MM.1S (cell line): ENCODE measurements around the gene CCDC194.

Experiments
- DNase-seq: peaks from one replicate; pipeline ENCODE4 v3.0.0-alpha.2; 2015
- H2AFZ ChIP-seq: fragments of 300-600 bp; sonication (generic); 2 replicates; pipeline ENCODE4 v1.6.0; 2016; ENCODE audit warnings: antibody characterized with exemption, low read length
- H3F3A ChIP-seq: fragments of 300-600 bp; sonication (generic); 2 replicates; pipeline ENCODE4 v1.6.1; 2016; ENCODE audit warnings: mild to moderate bottlenecking, antibody characterized with exemption, low read length, moderate library complexity, mixed read lengths; ENCODE audit not compliant: insufficient read depth
- H3K27ac ChIP-seq: fragments of 300-600 bp; sonication (generic); 2 replicates; pipeline ENCODE4 v1.5.1; 2016; ENCODE audit warnings: mild to moderate bottlenecking, low read length
- H3K27me3 ChIP-seq: fragments of 300-600 bp; sonication (generic); replicated peaks from 2 replicates; pipeline ENCODE4 v1.6.0; 2016; ENCODE audit warnings: low read length; ENCODE audit not compliant: insufficient read depth
- H3K36me3 ChIP-seq: fragments of 300-600 bp; sonication (generic); replicated peaks from 2 replicates; pipeline ENCODE4 v1.6.1; 2016; ENCODE audit warnings: mild to moderate bottlenecking, low read length, mixed read lengths; ENCODE audit not compliant: insufficient read depth
- H3K4me1 ChIP-seq: fragments of 300-600 bp; sonication (generic); 2 replicates; pipeline ENCODE4 v1.6.1; 2016; ENCODE audit warnings: low read length, mixed read lengths
- H3K4me2 ChIP-seq: fragments of 300-600 bp; sonication (generic); 2 replicates; pipeline ENCODE4 v1.6.0; 2016; ENCODE audit warnings: low read depth, low read length
- H3K4me3 ChIP-seq: fragments of 300-600 bp; sonication (generic); 2 replicates; pipeline ENCODE4 v1.5.1; 2016; ENCODE audit warnings: low read length, mixed read lengths
- H3K79me2 ChIP-seq: fragments of 300-600 bp; sonication (generic); 2 replicates; pipeline ENCODE4 v1.6.1; 2016; ENCODE audit warnings: mixed run types, low read length, mixed read lengths
- H3K9ac ChIP-seq: fragments of 300-600 bp; sonication (generic); 2 replicates; pipeline ENCODE4 v1.6.1; 2016; ENCODE audit warnings: low read length, mixed read lengths
- H3K9me2 ChIP-seq: fragments of 300-600 bp; sonication (generic); replicated peaks from 2 replicates; pipeline ENCODE4 v1.6.1; 2016; ENCODE audit warnings: mild to moderate bottlenecking, low read length, mixed read lengths; ENCODE audit not compliant: insufficient read depth
- H3K9me3 ChIP-seq: fragments of 300-600 bp; sonication (generic); replicated peaks from 2 replicates; pipeline ENCODE4 v1.6.1; 2016; ENCODE audit warnings: mild to moderate bottlenecking, low read length, mixed read lengths; ENCODE audit not compliant: insufficient read depth
- H4K20me1 ChIP-seq: fragments of 300-600 bp; sonication (generic); 2 replicates; pipeline ENCODE4 v1.6.1; 2016; ENCODE audit warnings: mild to moderate bottlenecking, low read length, moderate library complexity, mixed read lengths; ENCODE audit not compliant: insufficient read depth
- EZH2 ChIP-seq: fragments of 300-600 bp; sonication (generic); optimal IDR thresholded peaks from 2 replicates; pipeline ENCODE3; 2017; ENCODE audit warnings: low read depth, mild to moderate bottlenecking, antibody characterized with exemption, low read length, mixed read lengths
- EZH2phosphoT487 ChIP-seq: fragments of 300-600 bp; sonication (generic); IDR thresholded peaks from 2 replicates; pipeline ENCODE4 v1.6.1; 2018; ENCODE audit warnings: antibody characterized with exemption, low read length
- TF ChIP-seq, protein P1 (sequence below): fragments of 300-600 bp; sonication (generic); IDR thresholded peaks from 2 replicates; pipeline ENCODE4 v1.5.1; 2016; ENCODE audit warnings: antibody characterized with exemption, low read length, mixed read lengths

CCDC194 gene

GRCh38 chr19:17414097-17414496 is 20.1 kb upstream of the CCDC194 start:
- H3K4me2 ChIP-seq = no peak overlapping the region

GRCh38 chr19:17411801-17412200 is 17.8 kb upstream of the CCDC194 start:
- Histone ChIP-seq H4K20me1 (no peaks in the 10 kb centered on the region), H3F3A (peaks cover 7% of the 10 kb centered on the region), H3K9me2 (no peaks in the 10 kb centered on the region), H3K27me3 (no peaks in the 10 kb centered on the region), H2AFZ (no peak overlapping the region), H3K4me3 (no peak overlapping the region), H3K9me3 (no peaks in the 10 kb centered on the region), H3K27ac (no peak overlapping the region), H3K9ac (no peak overlapping the region), H3K79me2 (peaks cover 24% of the 10 kb centered on the region), H3K4me2 (no peak overlapping the region), H3K4me1 (peaks cover 7% of the 10 kb centered on the region; the same call in 1 of the 2 replicates), H3K36me3 (no peaks in the 10 kb centered on the region)
- no peak for DNase-seq
- TF ChIP-seq, protein P1, sequence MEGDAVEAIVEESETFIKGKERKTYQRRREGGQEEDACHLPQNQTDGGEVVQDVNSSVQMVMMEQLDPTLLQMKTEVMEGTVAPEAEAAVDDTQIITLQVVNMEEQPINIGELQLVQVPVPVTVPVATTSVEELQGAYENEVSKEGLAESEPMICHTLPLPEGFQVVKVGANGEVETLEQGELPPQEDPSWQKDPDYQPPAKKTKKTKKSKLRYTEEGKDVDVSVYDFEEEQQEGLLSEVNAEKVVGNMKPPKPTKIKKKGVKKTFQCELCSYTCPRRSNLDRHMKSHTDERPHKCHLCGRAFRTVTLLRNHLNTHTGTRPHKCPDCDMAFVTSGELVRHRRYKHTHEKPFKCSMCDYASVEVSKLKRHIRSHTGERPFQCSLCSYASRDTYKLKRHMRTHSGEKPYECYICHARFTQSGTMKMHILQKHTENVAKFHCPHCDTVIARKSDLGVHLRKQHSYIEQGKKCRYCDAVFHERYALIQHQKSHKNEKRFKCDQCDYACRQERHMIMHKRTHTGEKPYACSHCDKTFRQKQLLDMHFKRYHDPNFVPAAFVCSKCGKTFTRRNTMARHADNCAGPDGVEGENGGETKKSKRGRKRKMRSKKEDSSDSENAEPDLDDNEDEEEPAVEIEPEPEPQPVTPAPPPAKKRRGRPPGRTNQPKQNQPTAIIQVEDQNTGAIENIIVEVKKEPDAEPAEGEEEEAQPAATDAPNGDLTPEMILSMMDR = no peak
- TF ChIP-seq EZH2phosphoT487 (no peak), EZH2 (no peak)

More at GRCh38 chr19:17414097-17414496, 20.1 kb upstream of the CCDC194 start:
- DNase-seq = no peak
- peaks cover 8% of the 10 kb centered on the region; the same call in 1 of the 2 replicates for H3K4me1 ChIP-seq
- H3F3A ChIP-seq = peaks cover 10% of the 10 kb centered on the region; the same call in 1 of the 2 replicates
- no peaks in the 10 kb centered on the region for H4K20me1 ChIP-seq
- no peak overlapping the region for H3K9ac ChIP-seq
- no peak overlapping the region for H2AFZ ChIP-seq
- no peaks in the 10 kb centered on the region for H3K9me3 ChIP-seq
- H3K36me3 ChIP-seq = no peaks in the 10 kb centered on the region
- TF ChIP-seq, protein P1 = no peak
- H3K27me3 ChIP-seq = no peaks in the 10 kb centered on the region
- no peaks in the 10 kb centered on the region for H3K9me2 ChIP-seq
- no peak overlapping the region for H3K27ac ChIP-seq
- H3K79me2 ChIP-seq = peaks cover 19% of the 10 kb centered on the region
- no peak overlapping the region for H3K4me3 ChIP-seq

GRCh38 chr19:17409990-17410389 is 16.0 kb upstream of the CCDC194 start:
- Histone ChIP-seq H3K4me2 (no peak overlapping the region), H3K27ac (no peak overlapping the region), H3F3A (peaks cover 24% of the 10 kb centered on the region), H3K9me3 (no peaks in the 10 kb centered on the region), H2AFZ (no peak overlapping the region), H3K9ac (no peak overlapping the region), H3K4me1 (peaks cover 7% of the 10 kb centered on the region; the same call in 1 of the 2 replicates), H3K27me3 (no peaks in the 10 kb centered on the region), H3K9me2 (no peaks in the 10 kb centered on the region), H3K79me2 (peaks cover 37% of the 10 kb centered on the region), H4K20me1 (no peaks in the 10 kb centered on the region), H3K4me3 (no peak overlapping the region), H3K36me3 (no peaks in the 10 kb centered on the region)
- no peak for TF ChIP-seq EZH2
- TF ChIP-seq EZH2phosphoT487 = no peak
- TF ChIP-seq, protein P1 = no peak
- DNase-seq = no peak
